ENCODE results near the gene UBE2L3.
"Not testable (repeated sequence)": the region's sequence is repeated elsewhere in the genome, so short reads cannot be mapped to it uniquely, and the experiment has no call there.

Gene UBE2L3

DNA sequence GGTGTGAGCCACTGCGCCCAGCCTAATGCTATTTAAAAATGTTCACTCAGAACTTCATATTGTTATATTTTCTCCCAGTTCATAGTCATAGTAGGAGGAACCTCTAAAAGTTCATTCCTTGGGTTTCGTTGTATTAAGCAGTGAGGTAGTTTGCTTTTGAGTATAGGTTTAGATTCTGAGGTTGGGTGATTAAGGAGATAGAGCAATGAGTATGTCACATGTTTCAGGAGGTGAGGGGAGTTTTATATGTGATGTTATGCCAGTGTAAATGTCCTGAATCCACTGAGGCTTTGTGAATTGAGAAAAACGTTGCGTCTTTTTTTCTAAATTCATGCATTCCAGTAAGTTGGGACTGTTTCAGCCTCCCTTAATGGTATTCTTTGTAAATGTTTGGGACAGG is 4.2 kb downstream of the UBE2L3 start:
- in situ Hi-C loops (cut with HindIII; ENCODE audit: low sequenced_read_pairs) = no loop called here

GRCh38 chr22:21573293-21573734 is 5.8 kb downstream of the UBE2L3 start:
- in situ Hi-C loops (cut with HindIII; ENCODE audit: low sequenced_read_pairs) = no loop called here

- in situ Hi-C loops (cut with HindIII; ENCODE audit: low sequenced_read_pairs) = no loop called here
Measured at GRCh38 chr22:21573750-21574494, 6.4 kb downstream of the UBE2L3 start.

DNA sequence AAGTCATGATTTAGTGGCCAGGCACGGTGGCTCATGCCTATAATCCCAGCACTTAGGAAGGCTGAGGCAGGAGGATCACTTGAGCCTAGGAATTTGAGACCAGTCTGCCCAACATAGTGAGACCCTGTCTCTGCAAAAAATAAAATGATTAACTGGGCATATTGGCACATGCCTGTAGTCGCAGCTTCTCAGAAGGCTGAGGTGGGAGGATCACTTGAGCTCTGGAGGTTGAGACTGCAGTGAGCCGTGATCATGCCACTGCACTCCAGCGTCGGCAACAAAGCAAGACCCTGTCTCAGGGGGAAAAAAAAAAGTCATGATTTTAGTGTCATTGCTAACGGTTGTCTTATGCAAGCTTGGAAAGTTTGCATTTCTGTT is 11.9 kb downstream of the UBE2L3 start:
- in situ Hi-C loops (cut with HindIII; ENCODE audit: low sequenced_read_pairs) = no loop called here

GRCh38 chr22:21580623-21581007 is 13.1 kb downstream of the UBE2L3 start:
- in situ Hi-C loops (cut with HindIII; ENCODE audit: low sequenced_read_pairs) = not testable (repeated sequence)

DNA sequence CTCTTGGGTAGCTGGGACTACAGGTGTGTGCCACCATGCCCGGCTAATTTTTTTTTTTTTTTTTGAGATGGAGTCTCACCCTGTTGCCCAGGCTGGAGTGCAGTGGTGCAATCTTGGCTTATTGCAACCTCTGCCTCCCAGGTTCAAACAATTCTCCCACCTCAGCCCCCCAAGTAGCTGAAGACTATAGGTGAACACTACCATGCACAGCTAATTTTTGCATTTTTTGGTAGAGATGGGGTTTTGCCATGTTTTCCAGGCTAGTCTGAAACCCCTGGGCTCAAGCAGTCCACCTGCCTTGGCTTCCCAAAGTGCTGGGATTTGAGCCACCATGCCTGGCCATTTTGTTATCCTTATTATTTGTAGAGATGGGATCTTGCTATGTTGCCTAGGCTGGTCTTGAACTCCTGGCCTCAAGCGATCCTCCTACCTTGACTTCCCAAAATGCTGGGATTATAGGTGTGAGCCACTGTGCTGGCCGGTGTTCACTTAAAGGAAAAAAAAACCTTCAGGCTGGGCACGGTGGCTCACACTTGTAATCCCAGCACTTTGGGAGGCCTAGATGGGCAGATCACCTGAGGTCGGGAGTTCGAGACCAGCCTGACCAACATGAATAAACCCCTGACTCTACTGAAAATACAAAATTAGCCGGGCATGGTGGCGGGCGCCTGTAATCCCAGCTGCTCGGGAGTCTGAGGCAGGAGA is 13.6 kb downstream of the UBE2L3 start:
- in situ Hi-C loops (cut with HindIII; ENCODE audit: low sequenced_read_pairs) = not testable (repeated sequence)

DNA sequence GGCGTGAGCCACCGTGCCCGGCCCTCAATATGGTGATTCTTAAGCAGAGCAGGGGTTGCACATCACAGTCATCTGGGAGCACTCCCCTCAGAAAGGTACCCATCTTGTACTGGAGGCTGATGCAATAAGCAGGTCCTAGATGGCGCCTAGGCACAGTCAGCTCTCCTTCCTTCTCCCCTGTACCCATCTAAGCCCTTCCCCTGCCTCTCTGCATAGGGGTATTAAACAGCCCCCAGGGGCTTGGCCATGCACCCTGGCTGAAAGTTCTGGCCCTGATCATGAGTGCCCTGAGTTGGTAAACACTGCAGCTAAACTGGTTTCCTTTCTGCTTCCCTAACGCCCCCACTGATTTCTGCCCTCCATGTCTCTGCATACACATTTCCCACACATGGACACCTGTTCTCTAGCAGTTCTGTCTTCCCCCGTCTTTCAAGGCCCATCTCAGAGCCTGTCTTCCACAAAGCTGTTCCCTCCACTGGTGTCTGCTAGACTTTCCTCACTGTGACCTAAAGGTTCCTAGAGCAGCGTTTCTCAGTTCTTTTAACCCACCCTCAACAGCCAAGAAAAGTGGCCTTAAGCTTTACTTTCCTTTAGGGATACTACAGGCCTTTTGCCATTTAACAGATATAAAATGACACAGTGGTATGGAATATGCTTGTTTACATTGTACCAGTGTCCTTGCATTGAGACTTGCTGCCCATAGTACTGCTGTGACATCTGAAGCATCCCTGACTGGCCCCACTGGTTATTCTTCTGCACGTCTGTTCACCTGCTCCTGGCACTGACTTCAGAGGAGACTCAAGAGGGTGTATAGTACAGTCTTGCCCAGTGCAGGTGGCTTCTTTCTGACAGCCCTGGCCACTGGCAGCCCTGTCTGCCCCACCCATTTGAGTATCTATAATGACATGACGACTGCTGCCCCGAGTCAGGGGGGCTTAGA is 15.6 kb downstream of the UBE2L3 start:
- in situ Hi-C loops (cut with HindIII; ENCODE audit: low sequenced_read_pairs) = no loop called here

DNA sequence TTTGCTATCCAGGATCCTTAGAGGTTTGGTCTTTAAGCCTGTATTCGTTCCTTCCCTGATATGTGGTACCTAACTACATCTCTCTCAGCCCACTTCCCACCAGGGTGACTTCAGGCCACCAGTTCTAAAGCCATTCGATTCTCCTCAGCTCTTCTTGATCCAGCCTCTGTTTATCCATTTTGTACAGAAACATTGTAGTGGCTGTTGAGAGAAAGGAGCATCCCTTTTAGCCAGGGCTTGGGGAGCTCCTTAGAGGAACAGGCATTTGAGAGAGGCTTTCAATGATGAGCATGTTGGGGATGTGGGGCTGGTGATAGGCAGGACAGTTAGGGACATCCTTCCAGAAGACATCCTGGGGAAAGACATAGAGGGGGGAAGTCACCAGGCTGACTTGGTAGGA is 17.9 kb downstream of the UBE2L3 start:
- in situ Hi-C loops (cut with HindIII; ENCODE audit: low sequenced_read_pairs) = no loop called here

DNA sequence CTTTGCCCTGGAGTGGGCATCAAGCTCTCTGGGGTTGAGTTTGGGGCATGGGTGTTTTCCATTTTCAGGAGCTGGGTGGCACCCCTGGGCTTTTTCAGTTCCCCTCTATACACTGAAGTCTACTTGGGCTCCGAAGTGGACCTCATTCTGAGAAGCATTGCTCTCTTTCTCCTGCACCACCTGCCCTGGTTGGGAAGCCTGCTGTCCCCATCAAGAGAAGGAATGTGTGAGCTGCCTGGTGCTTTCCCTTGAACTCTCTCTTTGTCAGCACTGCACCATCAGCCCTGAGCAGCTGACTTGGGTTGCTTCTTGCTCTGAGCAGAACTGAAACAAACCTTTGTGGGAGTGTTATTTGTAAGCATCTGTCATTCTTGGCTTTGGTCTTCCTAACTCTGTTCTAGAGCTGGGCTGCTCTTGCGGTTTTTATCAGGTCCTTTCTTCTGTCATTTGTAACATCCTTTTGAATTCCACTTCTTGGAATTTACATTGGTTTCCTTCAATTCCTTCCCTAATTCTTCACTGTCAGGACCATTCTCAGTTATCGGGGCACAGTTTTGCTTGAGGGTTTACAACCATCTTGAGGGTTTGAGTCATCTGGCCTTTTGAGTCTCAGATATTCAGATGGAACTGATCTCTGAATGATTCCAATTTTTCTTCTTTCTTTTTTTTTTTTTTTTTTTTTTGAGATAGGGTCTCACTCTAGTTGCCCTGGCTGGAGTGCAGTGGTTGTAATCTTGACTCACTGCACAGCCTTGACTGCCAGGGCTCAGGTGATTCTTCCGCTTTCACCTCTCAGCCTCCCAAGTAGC is 20.5 kb downstream of the UBE2L3 start:
- in situ Hi-C loops (cut with HindIII; ENCODE audit: low sequenced_read_pairs) = no loop called here

DNA sequence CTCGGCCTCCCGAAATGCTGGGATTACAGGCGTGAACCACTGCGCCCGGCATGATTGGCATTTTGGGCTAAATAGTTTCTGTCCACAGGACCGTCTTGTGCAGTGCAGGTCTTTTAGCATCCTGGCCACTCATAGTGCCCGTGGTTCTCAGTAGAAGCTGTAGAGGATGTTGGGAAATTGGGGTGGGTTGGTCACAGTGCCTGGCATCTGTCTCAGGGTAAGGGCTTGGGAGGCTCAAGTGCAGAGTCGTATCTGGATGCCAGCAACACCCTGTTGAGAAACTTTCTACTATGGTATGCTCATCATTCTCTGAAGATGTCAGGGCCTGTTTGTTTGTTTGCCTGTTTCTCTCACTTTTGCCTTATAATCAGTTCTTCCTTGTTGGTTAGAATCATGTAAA is 21.9 kb downstream of the UBE2L3 start:
- in situ Hi-C loops (cut with HindIII; ENCODE audit: low sequenced_read_pairs) = no loop called here

- in situ Hi-C loops (cut with HindIII; ENCODE audit: low sequenced_read_pairs) = no loop called here
Measured at GRCh38 chr22:21590809-21591641, 23.5 kb downstream of the UBE2L3 start.

- in situ Hi-C loops (cut with HindIII; ENCODE audit: low sequenced_read_pairs) = no loop called here
Measured at GRCh38 chr22:21591695-21592094, 24.2 kb downstream of the UBE2L3 start.

- in situ Hi-C loops (cut with HindIII; ENCODE audit: low sequenced_read_pairs) = no loop called here
Measured at GRCh38 chr22:21592422-21592821, 24.9 kb downstream of the UBE2L3 start.

GRCh38 chr22:21593406-21594232 is 26.1 kb downstream of the UBE2L3 start:
- in situ Hi-C loops (cut with HindIII; ENCODE audit: low sequenced_read_pairs) = no loop called here

DNA sequence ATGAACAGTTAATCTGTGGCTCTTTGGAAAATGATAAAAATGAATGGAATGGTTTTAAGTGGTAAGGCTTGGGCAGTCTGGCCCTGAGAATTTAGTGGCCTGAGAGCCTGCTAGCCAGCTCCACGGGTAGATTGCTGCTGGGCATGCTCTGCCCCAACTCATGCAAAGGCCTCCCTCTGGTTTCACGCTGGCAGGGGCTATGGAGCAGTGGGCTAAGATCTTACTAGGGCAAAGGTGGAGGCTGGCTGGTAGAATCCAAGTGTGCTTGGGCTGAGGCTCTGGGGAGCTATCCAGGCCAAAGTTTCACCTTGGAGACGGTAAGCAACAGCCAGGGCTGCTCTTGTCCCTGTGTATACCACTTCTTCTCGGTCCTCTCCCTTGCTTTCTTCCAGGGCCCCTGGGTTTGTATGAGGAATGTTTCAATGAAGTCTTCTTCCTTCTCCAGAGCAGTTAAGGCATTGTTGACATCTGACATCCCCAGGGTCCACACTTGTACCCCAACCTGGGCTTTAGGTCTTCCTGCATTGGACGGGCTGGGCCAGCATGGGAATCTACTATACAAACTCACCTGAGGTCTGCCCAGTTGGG is 27.4 kb downstream of the UBE2L3 start:
- in situ Hi-C loops (cut with HindIII; ENCODE audit: low sequenced_read_pairs) = no loop called here

GRCh38 chr22:21596356-21597135 is 29.0 kb downstream of the UBE2L3 start:
- in situ Hi-C loops (cut with HindIII; ENCODE audit: low sequenced_read_pairs) = not testable (repeated sequence)

DNA sequence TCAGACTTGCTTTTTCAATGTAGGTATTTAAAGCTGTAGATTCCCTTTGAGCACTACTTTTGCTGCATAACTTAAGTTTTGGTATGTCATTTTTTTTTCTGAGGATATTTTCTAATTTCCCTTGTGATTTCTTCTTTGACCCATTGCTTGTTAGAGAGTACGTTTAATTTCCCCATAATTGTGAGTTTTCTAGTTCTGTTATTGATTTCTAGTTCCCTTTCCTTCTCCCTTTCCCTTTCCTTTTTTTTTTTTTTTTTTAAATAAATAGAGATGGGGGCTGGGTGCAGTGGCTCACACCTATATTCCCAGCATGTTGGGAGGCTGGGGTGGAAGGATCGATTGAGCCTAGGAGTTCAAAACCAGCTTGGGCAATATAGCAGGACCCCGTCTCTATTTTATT is 30.8 kb downstream of the UBE2L3 start:
- in situ Hi-C loops (cut with HindIII; ENCODE audit: low sequenced_read_pairs) = no loop called here

Data from DLD1 (cell line).